Measurements from ENCODE around the gene GIPC2. TPM values are rescaled to one million over a fixed set of nuclear protein-coding genes. Genes with fewer than 3 reads are reported as not detected.

Gene GIPC2
- total and polyA plus RNA-seq, 2 of the 4 experiments (the other 2 are of a cell fraction) = 0.07 to 0.18 TPM

DNA sequence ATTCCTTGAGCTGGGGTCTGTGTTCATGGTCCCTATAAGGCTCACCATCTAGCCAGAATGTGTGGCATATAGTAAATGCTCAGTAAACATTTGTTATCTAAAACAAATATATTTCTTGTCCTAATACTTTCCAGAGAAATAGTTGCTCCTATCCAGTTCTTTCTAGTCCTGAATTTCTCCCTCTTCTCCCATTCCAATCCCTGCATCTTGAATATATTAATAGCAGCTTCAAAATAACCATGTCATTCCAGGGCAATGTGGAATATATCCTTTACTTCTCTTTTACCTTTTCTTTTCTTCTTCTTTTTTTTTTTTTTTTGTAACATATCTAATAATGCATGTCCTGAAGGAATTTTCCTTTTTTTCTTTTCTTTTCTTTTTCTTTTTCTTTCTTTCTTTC lies 30.6 kb upstream of the GIPC2 start:
- no peak overlapping the region for H4K8ac ChIP-seq (ENCODE audit: low read depth in 2 of 2, low read length in 2 of 2)
- intact Hi-C loops (cut with micrococcal nuclease) (no loop called here), dilution Hi-C loops (cut with HindIII; ENCODE audit: low sequenced_read_pairs, unreplicated experiment) (no loop called here), in situ Hi-C loops (cut with MboI; ENCODE audit: low sequenced_read_pairs) (no loop called here)
- H2BK120ac ChIP-seq (ENCODE audit: low read depth, low read length) = no peak overlapping the region
- H3K9me3 ChIP-seq (ENCODE audit: control insufficient read depth, insufficient read depth, low read length) = no peaks in the 10 kb centered on the region
- H3K27ac ChIP-seq (ENCODE audit: insufficient read depth, low read length) = no peak overlapping the region
- H3K27me3 ChIP-seq (ENCODE audit: control insufficient read depth, insufficient read depth, low read length) = no peaks in the 10 kb centered on the region
- H2AK5ac ChIP-seq (ENCODE audit: low read depth, low read length) = no peak overlapping the region
- no peaks in the 10 kb centered on the region; the same call in 1 of the 2 replicates for H4K20me1 ChIP-seq (ENCODE audit: insufficient read depth, low read length)
- 0 out of 2 replicates have a peak, but pooled peaks cover 4% of the 10 kb centered on the region for H3K9me1 ChIP-seq (ENCODE audit: insufficient read depth, low read length)
- no peak overlapping the region for H2AK9ac ChIP-seq (replicated peaks; ENCODE audit: low read depth, low read length, poor library complexity)
- no peak overlapping the region for H4K91ac ChIP-seq (ENCODE audit: insufficient read depth, low read depth, low read length)
- H2AFZ ChIP-seq (replicated peaks; ENCODE audit: low read length, poor library complexity) = no peak overlapping the region
- DNase-seq (no peak), ATAC-seq (ENCODE audit: low read depth) (no peak)
- no peaks in the 10 kb centered on the region for H3K4me1 ChIP-seq (ENCODE audit: control insufficient read depth, insufficient read depth, low read length)
- no peak overlapping the region for H2BK15ac ChIP-seq (ENCODE audit: low read depth, low read length)
- no peak overlapping the region for H3K56ac ChIP-seq (ENCODE audit: extremely low read depth, insufficient read depth, low read length)
- peaks cover 12 to 25% of the 10 kb centered on the region in 2 experiments for H3K79me1 ChIP-seq (ENCODE audit: low read depth in 1 of 2, low read length in 2 of 2)
- H3K4me3 ChIP-seq (ENCODE audit: insufficient read depth, low read depth, low read length) = no peak overlapping the region
- no peak overlapping the region for H3K9ac ChIP-seq (ENCODE audit: low read depth, low read length)
- no peak overlapping the region for H4K5ac ChIP-seq (ENCODE audit: low read depth, low read length)
- CTCF ChIA-PET = no interaction called here
- no peak overlapping the region for H3K4me2 ChIP-seq (ENCODE audit: low read depth, low read length)
- POLR2A ChIA-PET (ENCODE audit: unreplicated experiment) = no interaction called here
- no peak overlapping the region for H2BK5ac ChIP-seq (ENCODE audit: low read depth, low read length, poor library complexity, severe bottlenecking)
- no peak overlapping the region for H3K23ac ChIP-seq (ENCODE audit: low read depth, low read length)
- H3K4ac ChIP-seq (ENCODE audit: low read depth, low read length) = no peak overlapping the region
- BruUV-seq (replicated peaks) = no TSS peak
- TF ChIP-seq RAD21 (IDR thresholded peaks at IDR 0.05; ENCODE audit: low read length) (no peak), MXI1 (IDR thresholded peaks at IDR 0.05; ENCODE audit: borderline replicate concordance, low read depth, low read length) (no peak), CEBPB (IDR thresholded peaks at IDR 0.05; ENCODE audit: low read depth, low read length) (no peak), CHD1 (IDR thresholded peaks at IDR 0.05; ENCODE audit: low read depth, low read length) (no peak), POLR2A (IDR thresholded peaks at IDR 0.05; ENCODE audit: low read depth, low read length) (no peak), RFX5 (IDR thresholded peaks at IDR 0.05; ENCODE audit: low read depth, low read length) (no peak), SMC3 (IDR thresholded peaks at IDR 0.05; ENCODE audit: low read depth, low read length) (no peak), MAZ (IDR thresholded peaks at IDR 0.05; ENCODE audit: borderline replicate concordance, low read depth, low read length) (no peak), MAFK (IDR thresholded peaks at IDR 0.05; ENCODE audit: low read depth, low read length) (no peak), NFE2L2 (IDR thresholded peaks at IDR 0.05; ENCODE audit: low read depth, low read length) (no peak), FOS (IDR thresholded peaks at IDR 0.05; ENCODE audit: low read depth, low read length) (no peak), BHLHE40 (IDR thresholded peaks at IDR 0.05; ENCODE audit: low read depth, low read length) (no peak), RCOR1 (IDR thresholded peaks at IDR 0.05; ENCODE audit: insufficient replicate concordance, low read length) (no peak)
- TF ChIP-seq, protein P1, sequence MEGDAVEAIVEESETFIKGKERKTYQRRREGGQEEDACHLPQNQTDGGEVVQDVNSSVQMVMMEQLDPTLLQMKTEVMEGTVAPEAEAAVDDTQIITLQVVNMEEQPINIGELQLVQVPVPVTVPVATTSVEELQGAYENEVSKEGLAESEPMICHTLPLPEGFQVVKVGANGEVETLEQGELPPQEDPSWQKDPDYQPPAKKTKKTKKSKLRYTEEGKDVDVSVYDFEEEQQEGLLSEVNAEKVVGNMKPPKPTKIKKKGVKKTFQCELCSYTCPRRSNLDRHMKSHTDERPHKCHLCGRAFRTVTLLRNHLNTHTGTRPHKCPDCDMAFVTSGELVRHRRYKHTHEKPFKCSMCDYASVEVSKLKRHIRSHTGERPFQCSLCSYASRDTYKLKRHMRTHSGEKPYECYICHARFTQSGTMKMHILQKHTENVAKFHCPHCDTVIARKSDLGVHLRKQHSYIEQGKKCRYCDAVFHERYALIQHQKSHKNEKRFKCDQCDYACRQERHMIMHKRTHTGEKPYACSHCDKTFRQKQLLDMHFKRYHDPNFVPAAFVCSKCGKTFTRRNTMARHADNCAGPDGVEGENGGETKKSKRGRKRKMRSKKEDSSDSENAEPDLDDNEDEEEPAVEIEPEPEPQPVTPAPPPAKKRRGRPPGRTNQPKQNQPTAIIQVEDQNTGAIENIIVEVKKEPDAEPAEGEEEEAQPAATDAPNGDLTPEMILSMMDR (conservative IDR thresholded peaks at IDR 0.05; ENCODE audit: low read depth, low read length) = no peak
- TF ChIP-seq, protein P2, sequence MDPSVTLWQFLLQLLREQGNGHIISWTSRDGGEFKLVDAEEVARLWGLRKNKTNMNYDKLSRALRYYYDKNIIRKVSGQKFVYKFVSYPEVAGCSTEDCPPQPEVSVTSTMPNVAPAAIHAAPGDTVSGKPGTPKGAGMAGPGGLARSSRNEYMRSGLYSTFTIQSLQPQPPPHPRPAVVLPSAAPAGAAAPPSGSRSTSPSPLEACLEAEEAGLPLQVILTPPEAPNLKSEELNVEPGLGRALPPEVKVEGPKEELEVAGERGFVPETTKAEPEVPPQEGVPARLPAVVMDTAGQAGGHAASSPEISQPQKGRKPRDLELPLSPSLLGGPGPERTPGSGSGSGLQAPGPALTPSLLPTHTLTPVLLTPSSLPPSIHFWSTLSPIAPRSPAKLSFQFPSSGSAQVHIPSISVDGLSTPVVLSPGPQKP (IDR thresholded peaks at IDR 0.05; ENCODE audit: borderline replicate concordance, low read depth, low read length) = no peak
- TF ChIP-seq, protein P3, sequence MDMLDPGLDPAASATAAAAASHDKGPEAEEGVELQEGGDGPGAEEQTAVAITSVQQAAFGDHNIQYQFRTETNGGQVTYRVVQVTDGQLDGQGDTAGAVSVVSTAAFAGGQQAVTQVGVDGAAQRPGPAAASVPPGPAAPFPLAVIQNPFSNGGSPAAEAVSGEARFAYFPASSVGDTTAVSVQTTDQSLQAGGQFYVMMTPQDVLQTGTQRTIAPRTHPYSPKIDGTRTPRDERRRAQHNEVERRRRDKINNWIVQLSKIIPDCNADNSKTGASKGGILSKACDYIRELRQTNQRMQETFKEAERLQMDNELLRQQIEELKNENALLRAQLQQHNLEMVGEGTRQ (IDR thresholded peaks at IDR 0.05; ENCODE audit: low read depth, low read length) = no peak
- peaks cover 21% of the 10 kb centered on the region for H3K36me3 ChIP-seq (ENCODE audit: control insufficient read depth, insufficient read depth, low read length)
- no peak overlapping the region for H3K14ac ChIP-seq (replicated peaks; ENCODE audit: low read depth, low read length)
- no peak overlapping the region for H3K18ac ChIP-seq (ENCODE audit: low read depth, low read length)
- H2BK20ac ChIP-seq (ENCODE audit: low read depth, low read length) = no peak overlapping the region

Data from IMR-90 (cell line).